Activated T-helper 9 cell treated with anti-CD3 and anti-CD28 coated beads, Interleukin-2, amount 50 U/mL, for 16 hours (primary cell): ENCODE data around the gene CCDC90B.
"Not testable (repeated sequence)": the region's sequence is repeated elsewhere in the genome, so short reads cannot be mapped to it uniquely, and the experiment has no call there.

ENCODE experiments used
- DNase-seq: peaks from one replicate; pipeline ENCODE4 v3.0.0-alpha.2; 2020; ENCODE audit warnings: low read depth

CCDC90B gene

DNA sequence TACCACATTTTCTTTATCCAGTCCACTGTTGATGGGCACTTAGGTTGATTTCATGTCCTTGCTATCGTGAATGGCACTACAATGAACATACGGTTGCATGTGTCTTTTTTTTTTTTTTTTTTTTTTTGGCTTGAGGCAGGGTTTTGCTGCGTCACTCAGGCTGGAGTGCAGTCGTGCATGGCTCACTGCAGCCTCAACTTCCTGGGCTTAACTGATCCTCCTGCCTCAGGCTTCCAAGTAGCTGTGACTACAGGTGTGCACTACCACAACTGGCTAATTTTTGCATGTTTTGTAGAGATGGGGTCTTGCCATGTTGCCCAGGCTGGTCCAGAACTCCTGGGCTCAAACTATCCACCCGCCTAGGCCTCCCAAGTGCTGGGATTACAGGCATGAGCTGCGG lies 1.5 kb upstream of the CCDC90B start:
- no peak for DNase-seq

DNA sequence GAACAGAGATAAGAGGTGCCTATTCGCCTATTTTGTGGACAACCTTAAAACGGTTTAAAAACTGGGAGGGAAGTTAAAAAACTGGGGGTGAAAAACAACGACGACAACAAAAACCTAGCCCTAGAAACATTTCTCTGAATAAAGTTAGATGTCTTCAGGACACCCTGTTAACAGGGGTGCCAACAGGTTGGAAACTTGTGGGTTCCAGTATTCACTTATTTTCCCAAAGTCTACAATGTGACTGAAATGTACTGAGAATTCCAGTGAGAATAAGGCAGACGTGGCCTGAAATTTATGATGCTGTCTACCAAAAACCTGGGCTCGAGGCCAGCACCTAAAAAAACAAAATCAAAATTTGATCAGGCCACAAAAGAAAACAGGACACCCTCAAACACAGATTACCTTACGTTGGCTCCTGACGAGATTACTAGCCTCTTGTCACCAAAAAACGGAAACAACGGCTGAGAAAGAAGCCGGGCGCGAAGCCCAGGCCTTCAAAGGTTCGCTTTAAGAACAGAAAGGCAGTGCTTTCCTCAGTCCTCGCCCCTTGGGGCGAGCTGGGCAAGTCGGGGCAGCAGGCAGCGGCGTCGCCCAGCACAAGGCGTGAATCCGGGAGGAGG lies 906 bp downstream of the CCDC90B start:
- DNase-seq = no peak

DNA sequence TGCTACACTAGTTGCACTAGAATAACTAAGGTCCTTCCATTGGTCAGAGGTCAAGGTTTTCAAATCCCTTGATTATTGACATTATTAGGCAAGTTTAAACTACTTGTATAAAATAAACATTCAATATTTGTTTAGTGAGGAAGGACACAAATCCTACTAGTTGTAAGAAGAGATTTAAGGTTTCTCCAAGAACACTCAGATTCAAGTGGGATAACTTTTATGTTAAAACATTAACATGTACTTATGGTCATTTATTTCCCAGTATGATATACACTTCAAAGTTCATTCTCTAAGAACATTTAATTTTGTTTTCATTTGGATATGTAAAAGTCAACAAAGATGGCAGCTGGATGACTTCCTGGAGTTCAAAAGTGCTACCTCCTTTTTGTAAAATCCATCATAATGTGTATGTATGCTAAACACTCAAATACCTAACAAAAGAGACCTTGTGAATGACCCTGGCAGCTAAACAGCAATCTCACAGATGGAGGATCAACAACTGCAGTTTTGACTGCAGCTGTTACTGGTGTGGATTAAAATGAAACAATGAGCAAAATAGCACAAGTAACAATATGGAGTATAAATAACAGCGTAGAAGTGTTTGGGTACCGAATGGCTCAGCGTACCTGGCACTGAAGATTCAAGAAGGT lies 1.5 kb downstream of the CCDC90B start:
- no peak for DNase-seq

DNA sequence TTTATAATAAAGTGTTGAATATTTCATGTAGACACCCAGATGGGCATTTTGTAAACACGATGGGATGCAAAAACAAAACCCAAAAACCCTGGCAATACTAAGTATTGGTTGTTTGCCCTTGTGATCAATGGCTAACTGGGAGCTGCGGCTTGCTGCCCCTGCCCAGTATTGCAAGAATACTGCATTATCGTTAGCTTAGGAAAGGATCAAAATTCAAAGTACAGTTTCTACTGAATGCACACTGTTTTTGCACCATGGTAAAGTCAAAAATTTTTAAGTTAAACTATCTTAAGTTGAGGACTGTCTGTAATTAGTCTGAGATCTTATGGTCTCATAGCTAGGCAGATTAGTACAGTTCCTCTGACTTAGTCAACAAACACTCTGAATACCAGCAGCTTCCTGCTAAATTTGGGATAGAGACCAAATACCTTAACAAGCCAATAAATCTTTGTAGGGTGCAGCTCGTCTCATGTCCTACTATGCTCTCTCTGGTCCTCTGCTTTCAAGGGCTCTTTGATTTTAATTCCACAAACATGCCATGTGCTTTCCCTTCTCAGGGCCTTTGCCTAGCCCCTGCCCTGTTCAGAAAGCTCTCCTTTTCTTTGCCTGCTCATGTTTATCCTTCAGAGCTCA lies 4.0 kb downstream of the CCDC90B start:
- DNase-seq = no peak

DNA sequence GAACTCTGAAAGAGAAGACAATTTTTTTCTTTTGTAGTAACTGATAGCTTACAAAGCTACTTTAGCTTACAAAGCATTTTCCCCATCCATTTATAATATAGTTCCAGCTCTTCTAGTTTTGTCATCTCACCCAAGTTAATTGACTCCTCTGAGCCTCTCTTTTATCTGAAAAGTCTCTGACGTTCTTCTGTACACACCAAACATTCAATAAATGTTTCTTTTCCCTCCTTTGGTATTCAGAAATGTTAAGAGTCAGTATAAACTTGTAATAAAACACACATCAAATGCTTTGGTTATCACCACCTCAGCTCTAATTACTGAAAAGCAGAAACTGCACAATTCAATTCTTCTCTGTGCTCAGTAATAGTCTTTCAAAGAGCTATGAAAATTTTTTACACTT lies 5.9 kb downstream of the CCDC90B start:
- DNase-seq = no peak

DNA sequence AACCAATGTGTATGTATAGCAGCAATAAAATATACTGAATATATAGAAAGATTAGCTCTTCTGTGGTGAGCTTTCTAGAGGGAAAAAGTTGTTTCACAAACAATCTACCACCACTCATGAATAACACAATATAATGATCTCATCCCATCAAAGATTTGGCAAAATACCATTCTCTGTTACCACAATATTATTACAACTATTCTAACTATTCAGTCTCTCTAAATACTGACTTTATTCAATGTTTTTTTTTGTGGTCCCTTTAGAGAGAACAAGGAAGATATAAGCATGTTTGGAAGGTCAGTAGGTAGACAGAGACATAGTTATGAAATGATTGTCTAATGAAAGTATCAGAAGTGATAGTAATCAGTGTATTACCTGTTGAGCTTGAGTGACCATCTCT lies 7.8 kb downstream of the CCDC90B start:
- no peak for DNase-seq

DNA sequence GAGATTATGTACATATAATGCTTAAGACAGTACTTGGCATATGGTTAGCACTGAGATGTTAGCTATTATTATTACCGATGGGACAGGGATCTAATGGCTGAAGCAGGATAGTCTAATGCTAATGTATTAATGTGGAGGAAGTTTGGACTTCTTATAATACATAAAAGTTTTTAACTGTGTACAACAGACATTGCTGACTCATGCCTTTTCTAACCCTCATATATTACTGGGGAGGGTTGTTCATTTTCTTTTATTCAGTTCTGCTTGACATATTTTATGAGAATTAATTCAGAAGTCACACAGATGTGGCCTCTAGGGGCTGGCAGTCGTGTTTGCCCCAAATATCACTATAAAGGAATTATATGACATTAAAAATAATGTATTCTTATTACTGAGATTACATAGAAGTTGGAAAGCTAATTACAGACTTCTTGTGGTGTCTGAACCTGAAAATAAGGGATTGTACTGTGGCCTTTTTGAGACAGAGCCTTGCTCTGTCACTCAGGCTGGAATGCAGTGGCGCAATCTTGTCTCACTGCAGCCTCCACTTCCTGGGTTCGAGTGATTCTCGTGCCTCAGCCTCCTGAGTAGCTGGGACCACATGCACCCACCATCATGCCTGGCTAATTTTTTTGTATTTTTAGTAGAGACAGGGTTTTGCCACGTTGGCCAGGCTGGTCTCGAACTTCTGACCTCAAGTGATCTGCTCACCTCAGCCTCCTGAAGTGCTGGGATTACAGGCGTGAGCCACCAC lies 10.1 kb downstream of the CCDC90B start:
- no peak for DNase-seq

DNA sequence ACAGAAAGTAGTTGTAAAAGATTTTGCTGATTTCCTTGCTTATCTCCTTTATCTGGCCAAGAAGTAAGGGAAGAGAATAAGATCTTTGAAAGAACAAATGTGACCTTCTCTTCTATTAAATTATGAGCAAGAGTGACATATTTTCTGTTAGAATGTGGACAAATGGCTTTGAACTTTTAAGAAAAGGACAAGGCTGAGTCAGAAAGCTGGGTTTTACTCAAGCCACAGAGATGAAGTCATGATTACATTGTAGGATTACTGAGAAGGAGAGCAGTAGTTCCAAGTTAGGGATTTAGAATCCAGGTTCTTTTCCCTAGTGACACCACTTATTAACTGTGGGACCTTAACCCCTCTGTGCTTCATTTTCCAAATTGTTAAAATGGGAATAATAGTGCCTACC lies 13.5 kb downstream of the CCDC90B start:
- DNase-seq = no peak

DNA sequence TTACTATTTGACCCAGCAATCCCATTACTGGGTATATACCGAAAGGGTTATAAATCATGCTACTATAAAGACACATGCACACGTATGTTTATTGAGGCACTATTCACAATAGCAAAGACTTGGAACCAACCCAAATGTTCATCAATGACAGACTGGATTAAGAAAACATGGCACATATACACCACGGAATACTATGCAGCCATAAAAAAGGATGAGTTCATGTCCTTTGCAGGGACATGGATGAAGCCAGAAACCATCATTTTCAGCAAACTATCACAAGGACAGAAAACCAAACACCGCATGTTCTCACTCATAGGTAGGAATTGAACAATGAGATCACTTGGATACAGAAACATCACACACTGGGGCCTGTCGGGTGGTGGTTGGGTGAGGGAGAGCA lies 14.4 kb downstream of the CCDC90B start:
- DNase-seq = not testable (repeated sequence)

DNA sequence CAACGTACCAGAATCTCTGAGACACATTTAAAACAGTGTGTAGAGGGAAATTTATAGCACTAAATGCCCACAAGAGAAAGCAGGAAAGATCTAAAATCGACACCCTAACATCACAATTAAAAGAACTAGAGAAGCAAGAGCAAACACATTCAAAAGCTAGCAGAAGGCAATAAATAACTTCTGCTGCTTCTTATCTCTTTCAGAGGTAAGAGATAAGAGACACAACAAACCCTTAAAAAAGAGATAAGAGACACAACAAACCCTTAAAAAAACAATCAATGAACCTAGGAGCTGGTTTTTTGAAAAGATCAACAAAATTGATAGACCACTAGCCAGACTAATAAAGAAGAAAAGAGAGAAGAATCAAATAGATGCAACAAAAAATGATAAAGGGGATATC lies 17.1 kb downstream of the CCDC90B start:
- DNase-seq = not testable (repeated sequence)

DNA sequence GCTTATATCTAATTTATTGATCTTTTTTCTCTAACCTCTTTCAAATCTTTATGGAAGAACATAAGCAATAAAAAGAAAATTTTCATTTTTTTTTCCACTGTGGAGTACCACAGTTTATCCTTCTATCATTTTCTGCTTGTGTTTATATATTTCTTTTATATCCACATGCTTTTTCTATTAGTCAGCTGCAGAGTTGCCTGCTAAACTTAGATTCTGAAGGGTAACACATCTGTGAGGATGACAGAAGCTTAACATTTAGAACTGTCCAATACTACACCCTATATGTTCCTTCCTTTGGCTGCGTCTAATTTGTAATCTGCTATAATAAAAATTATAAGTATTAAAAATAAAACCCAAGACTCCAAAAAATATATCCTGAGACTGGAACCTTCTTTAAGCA lies 20.8 kb downstream of the CCDC90B start:
- DNase-seq = no peak

DNA sequence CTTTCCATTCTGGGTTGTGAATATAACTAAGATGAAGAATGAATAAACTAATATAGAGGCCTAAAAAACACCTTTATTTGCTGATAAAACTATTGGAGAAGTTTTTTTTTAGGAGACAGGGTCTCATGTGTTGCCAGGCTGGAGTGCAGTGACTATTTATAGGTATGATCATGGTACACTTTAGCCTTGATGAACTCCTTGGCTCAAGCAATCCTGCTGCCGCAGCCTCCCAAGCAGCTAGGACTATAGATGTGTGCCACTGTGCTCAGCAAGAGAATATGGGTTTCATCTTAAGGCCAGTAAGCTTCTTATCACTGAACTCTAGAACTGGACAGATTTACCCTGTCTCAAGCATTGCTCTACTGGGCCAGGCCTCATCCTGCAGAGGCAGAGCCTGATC lies 26.6 kb downstream of the CCDC90B start:
- no peak for DNase-seq

DNA sequence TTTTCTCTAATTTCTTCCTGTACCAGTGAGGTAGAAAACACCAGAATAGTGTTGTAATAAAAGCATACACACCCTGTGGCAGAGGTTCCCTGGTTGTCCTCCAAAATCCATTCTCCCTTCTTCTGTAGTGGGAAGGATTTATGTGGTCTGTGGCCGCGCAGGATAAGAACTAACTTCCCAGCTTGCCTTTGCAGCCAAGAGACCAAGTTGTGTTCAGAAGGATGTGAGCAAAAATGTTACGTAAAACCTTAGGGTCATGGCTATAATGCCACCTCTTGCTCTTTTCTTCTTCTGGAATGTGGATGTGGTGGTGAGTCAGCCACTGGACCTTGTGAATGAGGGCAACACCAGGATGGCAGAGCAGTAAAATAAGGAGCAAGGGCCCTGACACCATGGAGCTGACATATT lies 28.4 kb downstream of the CCDC90B start:
- no peak for DNase-seq

DNA sequence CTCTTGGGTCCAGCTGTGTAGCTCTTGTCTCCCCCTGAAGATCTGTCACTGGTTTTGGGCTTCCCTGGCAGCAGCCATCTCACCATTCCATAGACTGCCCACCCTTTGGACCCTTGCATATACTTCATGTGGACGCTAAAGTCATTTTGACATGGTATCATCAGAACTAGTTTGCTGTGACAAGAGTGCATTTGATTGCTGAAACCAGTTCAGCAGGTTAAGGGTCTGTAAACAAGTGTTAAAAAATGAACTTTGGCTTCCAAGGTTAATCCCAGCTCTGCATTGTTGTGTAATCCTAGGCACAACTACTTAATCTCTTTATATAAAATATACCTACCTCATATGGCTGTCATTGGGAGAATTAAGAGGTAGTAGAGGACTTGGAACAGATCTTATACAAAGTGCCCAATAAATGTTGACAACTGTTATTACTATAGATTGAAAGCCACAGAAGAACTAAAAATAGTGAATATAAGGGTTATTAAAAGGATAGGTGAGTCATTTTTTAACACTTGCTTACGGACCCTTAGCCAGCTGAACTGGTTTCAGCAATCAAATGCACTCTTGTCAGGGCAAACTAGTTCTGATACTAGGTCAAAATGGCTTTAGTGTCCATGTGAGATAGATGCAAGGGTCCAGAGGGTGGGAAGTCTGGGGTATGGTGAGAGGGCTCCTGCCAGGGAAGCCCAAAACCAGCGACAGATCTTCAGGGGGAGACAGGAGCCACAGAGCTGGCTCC lies 29.4 kb downstream of the CCDC90B start:
- no peak for DNase-seq

DNA sequence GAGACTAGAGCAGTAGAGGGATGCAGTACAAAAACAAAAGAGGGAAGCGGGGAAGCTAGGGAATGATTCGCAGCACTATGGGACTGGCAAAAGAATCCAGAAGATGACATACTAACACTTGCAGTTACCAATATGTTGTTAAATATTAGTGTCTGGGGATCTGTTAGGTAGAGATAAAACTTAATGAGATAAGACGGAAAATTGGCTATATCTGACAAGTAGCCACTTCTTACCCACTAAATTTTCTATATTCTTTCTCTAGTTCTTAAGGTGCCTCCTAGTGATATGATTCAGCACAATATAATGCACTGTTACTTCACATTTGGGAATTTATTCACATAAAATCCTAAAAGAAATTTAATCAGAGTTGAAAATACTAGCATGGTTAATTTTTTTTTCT lies 30.8 kb downstream of the CCDC90B start:
- DNase-seq = no peak

DNA sequence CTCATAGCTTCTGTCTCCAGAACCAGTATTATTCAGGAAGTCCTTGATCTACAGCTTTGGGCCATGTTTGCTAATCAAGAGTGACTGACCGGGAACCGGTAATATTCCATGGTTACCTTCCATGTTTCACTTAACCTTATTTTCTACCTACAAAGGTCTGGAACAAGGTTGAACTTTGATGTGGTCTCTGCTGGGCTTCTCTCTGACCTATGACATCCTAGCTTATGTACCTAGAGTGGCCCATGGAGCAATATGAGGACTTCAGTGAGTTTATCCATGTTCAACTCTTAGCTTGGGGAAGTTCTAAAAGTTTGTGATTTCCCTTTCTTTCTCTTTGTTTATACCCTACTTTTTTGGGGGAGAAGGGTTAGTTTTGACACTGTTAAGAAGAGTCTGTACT lies 33.2 kb downstream of the CCDC90B start:
- DNase-seq = no peak

DNA sequence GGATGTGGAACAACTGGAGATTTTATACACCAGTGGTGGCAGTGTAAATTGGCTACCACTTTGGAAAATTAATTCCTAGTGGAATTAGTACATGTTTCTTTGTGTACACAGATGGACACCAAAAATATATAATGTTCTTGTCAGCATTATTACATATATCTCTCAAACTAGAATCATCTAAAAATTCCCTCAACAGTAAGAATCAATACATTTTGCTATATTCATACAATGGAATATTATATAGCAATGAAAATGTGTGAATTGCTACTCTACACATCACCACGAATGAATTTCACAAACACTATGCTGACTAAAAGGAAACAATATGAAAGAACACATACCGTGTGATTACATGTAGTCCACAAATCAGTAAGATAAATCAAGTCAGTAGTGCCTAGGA lies 33.9 kb downstream of the CCDC90B start:
- DNase-seq = no peak

DNA sequence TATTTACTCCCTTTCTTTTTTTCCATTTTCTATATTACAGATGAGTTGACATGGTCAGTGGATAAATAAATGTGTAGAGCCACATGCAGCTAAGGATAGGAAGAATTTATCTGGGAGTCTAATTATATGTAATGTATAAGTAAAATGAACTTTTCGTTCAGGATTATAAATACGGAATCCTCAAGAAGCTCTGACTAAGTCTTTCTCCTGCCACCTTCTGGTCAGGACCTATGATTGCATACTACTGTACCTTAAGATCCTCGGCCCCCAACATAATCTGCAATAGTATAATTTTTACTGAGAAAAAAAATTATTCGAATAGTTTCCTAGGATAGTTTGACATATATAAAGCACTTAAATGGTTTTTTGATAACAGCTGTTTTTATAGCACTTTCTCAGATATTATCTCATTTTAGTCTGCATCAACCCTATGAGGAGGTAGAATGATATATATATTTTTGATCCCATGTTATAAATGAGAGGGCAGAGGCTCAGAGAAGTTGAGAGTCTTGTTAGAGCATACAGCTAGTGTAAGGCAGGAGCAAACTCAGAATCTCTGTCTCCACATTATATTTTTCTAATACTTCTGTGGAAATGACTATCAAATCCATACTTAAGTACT lies 36.1 kb downstream of the CCDC90B start:
- DNase-seq = no peak

DNA sequence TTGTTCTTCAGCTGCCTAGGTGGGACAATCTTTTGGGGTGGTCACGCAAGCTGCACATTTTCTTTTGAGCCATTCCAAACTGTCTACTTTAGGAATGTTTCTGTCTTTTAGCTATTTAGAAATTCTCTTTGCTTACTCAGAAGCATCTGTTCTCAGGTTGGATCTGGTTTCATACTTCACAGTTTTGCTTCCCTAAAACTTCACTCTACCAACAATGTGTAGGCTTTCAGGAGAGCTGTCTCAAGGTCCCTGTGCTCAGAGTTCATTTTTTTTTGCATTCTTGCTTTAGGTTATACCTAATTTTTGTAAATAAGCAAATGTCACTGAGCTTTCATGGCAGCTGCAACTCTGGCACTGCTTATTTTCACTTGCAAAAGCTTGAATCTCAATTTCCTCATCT lies 36.7 kb downstream of the CCDC90B start:
- DNase-seq = no peak

DNA sequence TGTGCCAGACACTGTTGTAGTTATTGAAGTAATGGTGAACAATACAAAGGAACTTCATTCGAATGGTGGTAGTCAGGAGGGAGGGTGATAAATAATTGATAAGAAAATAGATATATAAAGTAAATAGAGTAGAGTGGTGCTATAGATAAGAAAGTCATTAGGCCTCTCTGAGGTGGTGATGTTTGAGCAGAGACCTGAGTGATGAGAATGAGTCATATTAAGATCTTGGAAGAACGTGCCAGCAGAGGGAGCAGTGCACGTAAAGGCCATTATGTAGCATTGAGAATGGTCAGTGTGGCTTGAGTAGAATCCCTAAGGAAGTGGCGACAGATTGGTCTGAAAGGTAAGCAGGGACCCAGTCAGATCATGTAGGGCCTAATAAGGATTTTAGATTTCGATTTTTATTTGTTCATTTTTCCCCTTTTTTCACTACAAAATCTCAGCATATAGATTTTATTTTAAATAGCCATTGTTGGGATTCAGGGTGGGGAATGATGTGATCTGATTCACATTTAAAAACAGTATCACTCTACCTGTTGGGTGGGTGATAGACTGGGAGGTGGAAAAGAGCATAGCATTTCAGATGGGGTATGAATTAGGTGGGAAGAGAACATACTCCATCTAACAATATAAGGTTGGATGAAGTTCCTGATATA lies 44.7 kb downstream of the CCDC90B start:
- no peak for DNase-seq

DNA sequence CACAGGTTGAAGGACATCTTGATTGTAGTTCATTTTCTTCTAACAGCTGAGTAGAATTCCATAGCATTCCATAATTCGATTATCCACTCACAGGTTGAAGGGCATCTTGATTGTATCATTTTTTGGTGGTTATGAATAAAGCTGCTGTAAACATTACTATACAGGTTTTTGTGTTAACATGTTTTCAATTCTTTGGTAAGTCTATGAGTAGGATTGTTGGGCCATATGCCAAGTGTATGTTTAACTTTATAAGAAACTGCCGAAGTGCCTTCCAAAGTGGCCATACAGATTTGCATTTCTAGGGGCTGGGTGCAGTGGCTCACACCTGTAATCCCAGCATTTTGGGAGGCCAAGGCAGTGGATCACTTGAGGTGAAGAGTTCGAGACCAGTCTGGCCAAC lies 48.1 kb downstream of the CCDC90B start:
- no peak for DNase-seq
